ENCODE results near the gene DOK4. TPM values are rescaled to one million over a fixed set of nuclear protein-coding genes. Genes with fewer than 3 reads are reported as not detected.

DOK4 gene
- total and polyA plus RNA-seq, 2 donors (not counting 3 experiments of a cell fraction or from before 2014, with no cell fraction given): 22.3 to 23.4 TPM

- no peaks in the 10 kb centered on the region for H3K36me3 ChIP-seq (ENCODE audit: control insufficient read depth in 2 of 2, extremely low read depth in 1 of 2, insufficient read depth in 2 of 2, low read length in 2 of 2)
- intact Hi-C loops (cut with micrococcal nuclease): no loop called here
- H3K27ac ChIP-seq (ENCODE audit: insufficient read depth, low read depth, low read length): no peak overlapping the region
- H3K4me1 ChIP-seq (ENCODE audit: control insufficient read depth, extremely low read depth, insufficient read depth, low read length): no peaks in the 10 kb centered on the region
- H3K79me2 ChIP-seq (ENCODE audit: control insufficient read depth, insufficient read depth, low read length): no peaks in the 10 kb centered on the region
- H3K9me3 ChIP-seq (replicated peaks; ENCODE audit: control insufficient read depth, insufficient read depth, low read length): no peaks in the 10 kb centered on the region
- no TSS peak for BruUV-seq (replicated peaks)
- no peak overlapping the region for H3K4me2 ChIP-seq (ENCODE audit: insufficient read depth, low read length)
- H3K4me3 ChIP-seq (replicated peaks in 1 of 3; ENCODE audit: insufficient read depth in 1 of 3, low read depth in 1 of 3, low read length in 3 of 3): no peak overlapping the region
- TF ChIP-seq CTCF (IDR thresholded peaks at IDR 0.05; ENCODE audit: extremely low read depth in 1 of 2, insufficient read depth in 1 of 2, low read depth in 1 of 2, low read length in 2 of 2) (no peak), GATA2 (IDR thresholded peaks at IDR 0.05; ENCODE audit: insufficient read depth, insufficient read length, low read depth, low read length) (no peak), EZH2 (IDR thresholded peaks at IDR 0.05; ENCODE audit: borderline replicate concordance, low read depth, low read length, severe bottlenecking) (no peak), POLR2A (IDR thresholded peaks at IDR 0.05; ENCODE audit: low read depth, low read length) (no peak), POLR2AphosphoS5 (IDR thresholded peaks at IDR 0.05; ENCODE audit: insufficient read depth, low read depth, low read length) (no peak), MYC (IDR thresholded peaks at IDR 0.05; ENCODE audit: low read depth, low read length) (no peak), MAX (IDR thresholded peaks at IDR 0.05; ENCODE audit: insufficient read depth, insufficient read length) (no peak), JUN (IDR thresholded peaks at IDR 0.05; ENCODE audit: borderline replicate concordance, insufficient read depth, insufficient read length, low read depth) (no peak), FOS (IDR thresholded peaks at IDR 0.05; ENCODE audit: borderline replicate concordance, insufficient read depth, low read length) (no peak)
- dilution Hi-C loops (cut with MboI; ENCODE audit: extremely low pct_ligation_motif_present, low sequenced_read_pairs): no loop called here
- H4K20me1 ChIP-seq (replicated peaks; ENCODE audit: control insufficient read depth, extremely low read depth, insufficient read depth, low read length): no peaks in the 10 kb centered on the region
- H2AFZ ChIP-seq (ENCODE audit: low read depth, low read length): no peak overlapping the region
- no peak overlapping the region for H3K9ac ChIP-seq (replicated peaks; ENCODE audit: extremely low read depth, insufficient read depth, low read length)
- no peaks in the 10 kb centered on the region for H3K9me1 ChIP-seq (replicated peaks; ENCODE audit: control insufficient read depth, extremely low read depth, insufficient read depth, low read length)
- ChIA-PET CTCF (interaction anchor here (0.6 to 2.3 kb wide), 4 partner anchors 14 to 42 kb away, joined by 3 to 7 read pairs (median 3); partner anchors contain the start of gene POLR2C), POLR2A (no interaction called here)
- no peak for FAIRE-seq
- no peak for DNase-seq (ENCODE audit: low read depth, low spot score)
- peaks cover 0 to 8% of the 10 kb centered on the region in 2 experiments for H3K27me3 ChIP-seq (ENCODE audit: control insufficient read depth in 2 of 2, insufficient read depth in 2 of 2, low read length in 2 of 2)
Measured at GRCh38 chr16:57504491-57504890, 18.2 kb upstream of the DOK4 start.

All from endothelial cell of umbilical vein (primary cell).